Endothelial cell of hepatic sinusoid (primary cell): ENCODE results near the gene SLC22A3.

Experiments
- in situ Hi-C: cut with HindIII; loops from 2 replicates; pipeline ENCODE4 v1.10.0; 2017; ENCODE audit warnings: low sequenced_read_pairs

The SLC22A3 gene

DNA sequence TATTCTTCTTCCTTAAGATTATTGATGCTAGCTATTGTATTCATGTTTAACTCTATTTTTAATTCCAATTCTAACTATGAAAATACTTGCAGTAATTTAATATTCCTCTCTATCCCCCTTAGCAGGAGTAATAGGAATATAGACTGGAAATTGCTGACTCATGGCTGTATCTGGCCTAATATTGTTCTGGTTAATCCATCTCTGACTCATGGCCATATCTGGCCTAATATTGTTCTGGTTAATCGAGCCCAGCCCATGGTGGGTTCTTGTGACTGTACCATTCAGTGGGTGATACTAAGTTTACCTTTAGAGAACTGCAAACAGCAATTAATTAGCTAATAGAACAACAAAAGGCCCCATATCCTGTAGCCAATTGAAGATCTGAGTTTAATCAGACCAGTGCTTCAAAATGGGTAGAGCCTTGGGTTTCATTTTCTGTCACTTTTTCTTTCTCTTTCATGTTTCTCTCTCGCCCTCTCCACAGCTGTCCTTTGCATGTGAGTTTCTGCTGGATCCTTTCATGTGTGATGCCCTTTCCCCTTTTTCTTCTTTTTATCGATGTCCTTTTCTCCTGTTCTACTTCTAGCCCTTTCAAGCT lies 50.6 kb downstream of the SLC22A3 start:
- in situ Hi-C loops, result no loop called here

DNA sequence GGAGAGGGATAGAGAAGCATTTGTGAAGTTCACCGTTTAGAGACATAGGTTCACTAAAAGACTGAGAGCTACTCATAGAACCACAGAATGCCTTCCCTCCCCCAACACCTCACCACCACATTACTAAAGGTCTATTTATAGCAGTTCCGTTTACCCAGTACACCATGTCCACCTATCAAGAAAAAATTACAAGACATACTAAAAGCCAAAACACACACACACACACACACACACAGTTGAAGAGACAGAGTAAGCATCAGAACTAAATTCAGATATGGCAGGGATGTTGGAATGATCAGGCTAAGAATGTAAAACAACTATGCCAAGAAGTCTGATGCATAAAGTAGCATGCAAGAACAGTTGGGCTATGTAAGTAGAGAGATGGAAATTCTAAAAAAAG lies 52.3 kb downstream of the SLC22A3 start:
- in situ Hi-C loops, result no loop called here

GRCh38 chr6:160408528-160408927 lies 60.4 kb downstream of the SLC22A3 start:
- in situ Hi-C loops, result no loop called here

DNA sequence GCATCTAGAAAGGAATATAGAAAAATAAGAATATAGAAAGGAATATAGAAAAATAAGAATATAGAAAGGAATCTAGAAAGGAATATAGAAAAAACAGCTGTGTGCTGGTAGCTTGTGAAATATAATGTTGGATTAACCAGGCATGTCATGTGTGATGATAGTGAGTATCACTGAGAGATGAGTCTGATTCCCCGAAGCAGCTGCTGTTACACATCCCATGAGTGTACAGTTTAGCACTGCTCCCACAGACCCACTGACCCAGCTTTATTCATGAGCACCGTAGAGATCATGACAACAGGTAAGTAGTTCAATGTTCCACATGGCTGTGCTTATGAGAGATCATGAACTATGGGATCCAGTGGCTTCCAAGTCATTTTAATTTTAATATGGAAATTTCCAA lies 64.8 kb downstream of the SLC22A3 start:
- in situ Hi-C loops, result no loop called here

- in situ Hi-C loops, result no loop called here
Observed at GRCh38 chr6:160417146-160417545, 69.0 kb downstream of the SLC22A3 start.

GRCh38 chr6:160417550-160417949 lies 69.4 kb downstream of the SLC22A3 start:
- in situ Hi-C loops, result no loop called here

- in situ Hi-C loops, result no loop called here
Observed at GRCh38 chr6:160418370-160418769, 70.2 kb downstream of the SLC22A3 start.

DNA sequence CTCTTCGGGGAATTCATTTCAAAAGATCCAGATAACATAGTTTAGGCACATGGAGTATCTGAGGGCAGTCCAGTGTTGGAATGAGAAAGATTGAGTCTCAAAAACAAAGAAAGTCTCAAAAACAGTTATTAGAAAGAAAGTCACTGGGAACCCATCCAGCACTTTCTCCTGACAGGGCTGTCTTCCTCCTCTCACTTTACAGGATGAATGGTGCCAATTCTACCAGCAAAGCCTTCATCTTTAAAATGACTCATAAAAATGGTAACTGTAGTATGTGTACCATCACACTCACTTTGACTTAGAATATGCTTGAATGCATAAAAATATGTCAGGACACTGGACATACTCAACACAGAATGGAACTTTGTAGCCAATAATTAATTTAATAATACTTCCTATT lies 71.3 kb downstream of the SLC22A3 start:
- in situ Hi-C loops, result no loop called here

DNA sequence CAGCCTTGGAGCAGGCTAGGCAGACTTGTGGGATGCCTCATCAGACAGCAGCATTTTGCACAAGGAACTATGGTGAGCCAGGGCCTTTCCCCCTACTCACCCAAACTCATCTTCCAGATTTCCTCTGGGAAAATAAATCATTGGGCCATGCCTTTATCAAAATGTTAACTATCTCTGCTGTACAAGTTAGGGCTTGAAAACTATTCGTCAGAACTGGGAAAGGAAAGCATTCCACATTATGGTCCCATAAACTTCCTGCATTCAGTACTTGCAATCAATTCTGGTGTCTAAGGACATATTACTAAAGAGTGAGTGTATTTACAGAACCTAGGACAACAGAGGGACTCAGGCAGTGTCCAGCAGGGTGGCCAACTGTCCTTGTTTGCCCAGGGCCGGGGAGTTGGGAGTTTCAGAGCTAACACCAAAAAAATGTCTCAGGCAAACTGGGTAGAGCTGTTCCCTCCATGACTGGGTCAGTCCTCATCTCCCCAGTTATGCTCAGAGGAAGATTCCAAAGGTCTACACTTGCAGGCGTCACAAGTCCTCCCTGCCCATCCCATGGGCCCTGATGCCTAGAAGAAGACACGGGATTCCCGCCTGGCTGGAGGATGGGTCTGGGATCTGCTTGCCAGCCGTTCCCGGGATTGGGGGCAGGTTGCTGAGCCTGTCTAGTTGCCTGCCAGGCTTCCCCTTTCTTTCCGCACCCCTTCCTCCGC lies 72.2 kb downstream of the SLC22A3 start:
- in situ Hi-C loops, result no loop called here

DNA sequence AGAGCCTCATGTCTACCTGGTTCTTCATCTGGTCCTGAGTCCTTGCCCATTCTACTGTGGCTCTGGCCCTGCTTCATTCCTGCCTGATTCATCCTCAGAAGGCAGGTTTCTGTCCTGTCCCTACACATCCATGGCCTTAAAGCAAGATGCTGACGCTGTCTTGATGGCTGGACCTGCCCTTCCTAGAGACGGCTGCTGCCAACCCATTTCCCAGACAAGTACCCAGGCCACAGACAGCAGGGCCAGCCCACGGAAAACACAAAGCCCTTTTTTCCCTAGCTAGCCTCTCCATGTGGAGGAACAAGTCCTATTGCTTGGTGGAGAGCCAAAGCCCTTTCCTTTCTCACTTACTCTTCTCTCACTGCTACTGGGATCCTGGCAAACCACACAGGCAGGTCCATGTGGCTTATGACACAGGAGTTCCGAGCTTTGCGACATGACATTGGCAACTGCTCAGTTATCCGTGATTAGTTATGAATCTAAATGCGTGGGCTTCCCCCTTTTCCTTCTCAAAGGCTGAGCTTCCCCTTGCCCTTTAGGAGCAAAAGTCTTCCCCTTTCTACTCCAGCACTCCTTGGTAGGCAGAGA lies 72.9 kb downstream of the SLC22A3 start:
- in situ Hi-C loops, result no loop called here

DNA sequence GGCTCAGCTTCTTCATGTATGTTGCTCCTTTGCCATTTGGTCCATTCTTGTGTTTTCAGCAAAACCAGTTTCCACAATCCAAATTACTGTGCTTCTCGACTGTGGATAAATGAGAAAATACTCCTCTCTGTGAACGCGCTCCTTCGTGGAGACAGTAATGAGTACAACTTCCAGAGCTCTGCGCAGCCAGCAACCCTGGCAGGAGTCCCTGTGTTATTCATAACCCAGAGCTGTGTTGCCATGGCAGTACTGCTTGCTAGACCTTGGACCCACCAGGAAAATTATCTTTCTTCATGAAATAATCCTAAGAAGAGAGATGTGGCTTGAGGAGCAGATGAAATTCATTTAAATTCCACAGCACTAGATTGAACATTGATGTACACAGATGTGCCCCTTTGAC lies 73.7 kb downstream of the SLC22A3 start:
- in situ Hi-C loops, result no loop called here

- in situ Hi-C loops, result no loop called here
Observed at GRCh38 chr6:160424256-160424655, 76.1 kb downstream of the SLC22A3 start.

GRCh38 chr6:160426136-160426535 lies 78.0 kb downstream of the SLC22A3 start:
- in situ Hi-C loops, result no loop called here

DNA sequence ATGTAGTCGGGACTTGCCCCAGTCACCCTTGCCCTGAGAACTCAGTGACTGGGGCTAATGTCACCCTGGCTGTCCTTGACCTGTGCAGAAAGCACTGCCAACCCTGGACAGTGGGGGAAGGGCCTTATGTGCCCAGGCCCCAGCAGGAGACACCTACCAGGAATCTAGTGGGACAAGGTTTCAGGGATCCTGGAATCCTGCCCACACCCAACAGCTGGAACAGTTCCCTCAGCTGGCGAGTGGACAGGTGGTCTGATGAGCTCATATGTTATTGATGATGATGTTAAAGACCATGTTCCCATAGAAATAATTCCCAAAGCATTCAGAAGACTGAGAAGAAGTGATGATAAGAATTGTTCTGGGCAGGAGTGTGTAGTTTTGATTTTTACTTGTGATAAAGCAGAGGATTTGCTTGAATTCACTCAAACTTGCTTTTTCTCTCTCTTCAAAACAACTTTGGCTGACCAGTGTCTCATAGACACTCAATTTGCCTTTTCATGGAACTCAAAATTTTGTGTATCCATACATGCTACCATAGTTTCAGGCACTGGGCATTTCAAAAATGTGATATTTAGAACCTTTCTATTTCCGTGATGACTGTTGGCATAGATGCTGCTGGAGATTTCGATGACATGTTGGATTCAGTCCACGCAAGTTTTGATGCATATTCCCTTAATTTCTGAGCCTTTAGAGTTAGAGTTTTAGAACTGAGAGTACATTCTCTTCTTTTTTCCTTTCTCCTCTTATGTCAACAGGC lies 79.3 kb downstream of the SLC22A3 start:
- in situ Hi-C loops, result no loop called here

DNA sequence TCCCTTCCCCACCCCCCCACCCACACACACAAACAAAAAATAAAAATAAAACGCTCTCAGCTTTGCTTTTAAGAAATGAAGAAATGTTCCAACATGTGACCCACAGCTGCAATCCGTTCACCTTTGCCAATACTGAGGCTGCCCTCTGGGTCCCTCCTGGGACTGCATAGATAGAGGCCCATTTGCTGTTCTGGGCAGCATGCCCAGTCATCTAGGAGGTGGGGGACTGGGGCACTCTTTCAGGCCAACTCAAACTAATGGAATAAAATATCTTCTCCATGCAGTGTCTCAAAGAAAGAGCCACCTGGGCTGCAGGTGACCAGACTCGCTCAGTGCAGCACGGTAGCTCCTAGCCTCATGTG lies 79.9 kb downstream of the SLC22A3 start:
- in situ Hi-C loops, result no loop called here

GRCh38 chr6:160428818-160429619 lies 80.8 kb downstream of the SLC22A3 start:
- in situ Hi-C loops, result no loop called here

DNA sequence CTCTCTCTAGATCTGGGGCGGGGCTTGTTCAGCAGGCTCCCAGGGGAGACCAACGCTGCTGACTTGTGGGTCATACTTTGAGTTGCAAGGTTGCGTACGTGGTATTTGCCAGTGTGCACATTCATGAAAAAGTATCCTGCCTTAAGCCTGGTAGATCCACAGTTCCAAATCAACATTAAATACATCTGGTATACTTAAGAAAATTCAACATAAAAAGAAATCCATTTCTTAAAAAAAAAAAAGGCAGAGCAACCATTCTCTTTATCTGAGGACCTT lies 81.4 kb downstream of the SLC22A3 start:
- in situ Hi-C loops, result no loop called here

GRCh38 chr6:160430203-160430602 lies 82.0 kb downstream of the SLC22A3 start:
- in situ Hi-C loops, result no loop called here

- in situ Hi-C loops, result no loop called here
Observed at GRCh38 chr6:160430751-160431150, 82.6 kb downstream of the SLC22A3 start.

- in situ Hi-C loops, result no loop called here
Observed at GRCh38 chr6:160431226-160431625, 83.0 kb downstream of the SLC22A3 start.

GRCh38 chr6:160431791-160432404 lies 83.7 kb downstream of the SLC22A3 start:
- in situ Hi-C loops, result no loop called here
